Measurements from ENCODE around the gene CD6.
"Not testable (repeated sequence)": the region's sequence is repeated elsewhere in the genome, so short reads cannot be mapped to it uniquely, and the experiment has no call there.

CD6 gene

GRCh38 chr11:60951904-60952741, 19.4 kb upstream of the CD6 start, which contains the start of gene SLC15A3:
TSS of gene SLC15A3 (minus strand) at chr11:60952176. CDS start at chr11:60951551, 625 bp downstream.
- DNase-seq (ENCODE audit: low read depth in 2 of 2), result no peak

DNA sequence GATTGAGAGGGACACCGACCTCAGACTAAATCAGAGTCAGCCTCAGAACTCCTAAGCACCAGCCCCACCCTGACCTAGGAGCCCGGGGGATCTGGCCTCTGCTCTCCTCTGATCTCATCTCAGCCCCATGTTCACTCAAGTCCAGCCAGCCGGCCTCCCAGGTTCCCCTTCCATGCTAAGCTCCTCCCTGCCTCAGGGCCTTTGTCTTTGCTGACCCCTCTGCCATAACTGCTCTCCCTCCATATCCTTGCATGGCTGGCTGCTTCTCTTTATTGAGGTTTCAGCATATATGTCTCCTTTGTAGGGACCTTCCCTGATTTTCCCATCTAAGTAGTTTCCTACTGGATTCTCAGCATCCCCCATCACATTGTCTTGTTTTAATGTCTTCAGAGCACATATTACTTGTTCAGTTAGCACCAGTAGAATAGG, 18.7 kb upstream of the CD6 start:
- no peak for DNase-seq (ENCODE audit: low read depth in 2 of 2)

DNA sequence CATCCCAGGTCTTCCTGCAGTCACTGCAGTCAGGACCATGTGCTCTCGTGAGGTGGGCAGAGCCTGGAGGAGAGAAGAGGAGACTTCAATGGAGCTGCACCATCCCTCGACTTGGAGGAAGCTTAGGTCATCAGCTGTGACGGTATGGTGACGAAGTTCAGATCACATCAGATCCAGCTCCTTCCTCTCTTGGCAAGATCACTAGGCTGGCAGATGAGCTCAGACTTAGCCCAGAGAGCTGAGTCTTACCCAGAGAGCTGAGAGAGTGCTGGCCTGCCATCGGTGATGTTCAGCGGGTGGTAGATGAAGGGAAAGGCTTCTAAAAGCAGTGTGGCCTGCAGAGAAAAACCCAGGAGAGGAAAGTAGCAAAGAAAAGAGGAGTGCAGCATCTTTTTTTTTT, 17.7 kb upstream of the CD6 start:
- DNase-seq (ENCODE audit: low read depth in 2 of 2), result no peak

DNA sequence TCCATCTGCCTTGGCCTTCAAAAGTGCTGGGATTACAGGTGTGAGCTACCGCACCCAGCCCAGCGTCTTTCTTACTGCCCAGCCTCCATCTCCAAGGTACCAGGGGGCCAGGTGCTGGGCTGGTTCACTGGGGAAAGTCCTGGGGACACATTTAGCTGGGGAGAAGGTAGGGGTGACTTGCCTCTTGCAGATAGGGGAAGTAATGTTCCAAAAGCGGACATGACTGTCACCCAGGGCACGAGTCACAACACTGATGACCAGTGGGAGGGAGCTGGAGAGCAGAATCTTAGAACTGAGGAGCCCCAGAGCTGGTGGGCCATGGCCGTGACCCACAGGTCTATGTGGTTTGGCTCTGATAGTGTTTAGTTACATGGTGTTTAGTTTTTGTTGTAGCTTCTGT, 17.1 kb upstream of the CD6 start:
- DNase-seq (ENCODE audit: low read depth in 2 of 2), result no peak

DNA sequence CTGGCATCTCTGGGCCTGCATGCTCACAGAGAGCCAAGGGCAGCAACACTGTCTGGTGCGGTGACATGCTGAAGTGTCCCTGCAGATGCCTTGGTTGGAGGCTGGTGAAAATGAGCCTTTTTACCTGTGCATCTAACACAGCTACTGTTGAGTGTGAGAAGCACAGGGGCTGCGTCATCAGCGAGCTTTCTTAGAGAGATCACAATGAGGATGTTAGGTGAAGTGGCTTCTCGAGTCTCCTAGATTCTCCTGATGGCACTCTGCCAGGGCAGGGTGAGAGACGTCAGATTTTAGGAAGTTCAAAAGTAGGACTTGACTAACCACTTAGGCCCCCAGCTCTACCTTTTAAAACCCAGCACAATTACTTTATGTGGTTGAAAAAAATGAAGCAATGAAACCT, 15.9 kb upstream of the CD6 start:
- no peak for DNase-seq (ENCODE audit: low read depth in 2 of 2)

- no peak for DNase-seq (ENCODE audit: low read depth in 2 of 2)
Observed at GRCh38 chr11:60957188-60957587, 14.3 kb upstream of the CD6 start.

DNA sequence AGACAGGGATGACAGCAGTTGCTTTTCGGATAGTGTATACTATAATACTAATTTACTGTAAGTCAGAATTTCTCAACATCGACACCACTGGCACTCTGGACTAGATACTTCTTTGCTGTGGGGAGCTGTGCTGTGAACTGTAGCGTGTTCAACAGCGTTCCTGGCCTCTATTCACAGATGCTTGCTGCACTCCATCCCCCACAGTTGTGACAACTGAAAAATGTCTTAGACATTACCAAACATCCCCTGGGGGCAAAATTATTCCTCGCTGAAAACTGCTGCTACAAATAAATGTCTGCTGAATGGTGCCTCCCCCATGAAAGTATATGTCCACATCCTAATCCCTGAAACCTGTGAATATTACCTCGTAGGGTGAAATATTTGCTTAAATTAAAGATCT, 12.0 kb upstream of the CD6 start:
- no peak for DNase-seq (ENCODE audit: low read depth in 2 of 2)

DNA sequence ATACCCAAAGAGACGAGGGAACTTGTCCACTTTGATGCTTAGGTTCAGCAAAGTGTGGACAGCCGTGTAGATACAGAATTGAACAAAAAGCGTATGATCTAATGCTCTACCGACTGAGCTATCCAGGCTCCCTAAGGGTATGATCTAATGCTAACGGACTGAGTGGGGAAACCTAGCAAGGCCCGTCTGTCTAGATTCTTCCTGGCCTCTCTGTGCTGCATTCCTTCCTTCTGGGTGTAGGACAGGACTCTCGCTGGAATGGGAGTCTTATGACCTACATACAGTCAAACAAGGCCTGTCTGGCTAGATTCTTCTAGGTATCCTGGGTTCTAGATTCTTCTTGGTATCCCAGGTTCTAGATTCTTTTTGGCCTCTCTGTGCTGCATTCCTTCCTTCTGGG, 11.1 kb upstream of the CD6 start:
- DNase-seq (ENCODE audit: low read depth in 2 of 2), result no peak

- no peak for DNase-seq (ENCODE audit: low read depth in 2 of 2)
Observed at GRCh38 chr11:60964801-60965200, 6.7 kb upstream of the CD6 start.

DNA sequence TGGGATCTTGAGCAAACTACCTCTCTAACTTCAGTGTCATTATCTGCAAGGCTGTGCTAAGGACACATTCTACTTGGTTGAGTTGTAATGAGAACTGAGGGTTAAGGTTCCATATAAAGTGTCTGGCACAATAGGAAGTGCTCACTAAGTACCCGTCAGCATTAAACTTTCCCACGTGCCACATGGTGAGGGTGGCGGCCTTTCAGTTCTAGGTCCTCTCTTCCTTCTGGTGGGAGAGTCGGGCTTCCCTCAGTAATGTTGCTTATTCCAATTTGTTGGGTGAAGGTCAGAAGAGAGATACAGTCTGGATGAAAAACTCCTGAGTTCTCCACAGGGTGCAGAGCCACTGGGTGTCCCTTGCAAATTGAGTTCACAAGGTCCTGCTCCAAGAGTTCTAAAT, 4.6 kb upstream of the CD6 start:
- DNase-seq (ENCODE audit: low read depth in 2 of 2), result no peak

DNA sequence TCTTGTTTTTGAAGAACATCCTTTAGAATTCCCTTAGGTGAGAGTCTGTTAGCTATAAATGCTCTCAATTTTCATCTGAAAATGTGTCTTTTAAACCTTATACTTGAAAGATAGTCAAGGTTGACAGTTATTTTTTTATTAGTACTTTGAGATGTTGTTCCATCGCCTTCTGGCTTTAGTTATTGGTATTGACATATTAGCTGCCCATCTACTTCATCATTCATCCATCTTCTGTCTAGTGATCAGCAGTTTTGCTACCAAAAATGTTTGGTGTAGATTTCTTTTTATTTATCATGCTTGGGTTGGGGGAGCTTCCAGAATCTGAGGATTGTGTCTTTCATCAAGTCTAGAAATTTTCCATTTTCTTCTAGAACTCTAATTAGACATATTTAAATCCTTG, 3.3 kb upstream of the CD6 start:
- no peak for DNase-seq (ENCODE audit: low read depth in 2 of 2)

- DNase-seq (ENCODE audit: low read depth in 2 of 2), result peak; percentile 71 to 77
Observed at GRCh38 chr11:60970369-60970774, 1.1 kb upstream of the CD6 start.

DNA sequence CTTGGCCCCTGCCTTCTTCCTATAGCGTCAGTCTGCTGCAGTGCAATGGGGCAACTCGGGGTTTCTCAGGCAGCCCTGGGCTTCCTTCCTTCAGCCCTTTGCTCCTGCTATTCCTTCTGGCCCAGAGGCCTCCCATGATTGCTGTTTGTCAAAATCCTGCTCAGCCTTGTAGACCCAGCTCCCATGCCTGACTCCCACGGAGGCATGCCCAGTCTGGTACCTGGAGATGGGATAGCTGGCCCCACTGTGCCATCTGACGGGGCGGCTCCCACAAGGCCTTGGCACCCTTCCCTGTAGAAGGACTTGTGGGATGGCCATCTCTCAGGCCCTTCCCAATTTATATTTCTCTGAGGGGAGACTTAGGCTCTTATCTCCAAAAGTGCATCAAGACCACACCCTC, 590 bp upstream of the CD6 start:
- no peak for DNase-seq (ENCODE audit: low read depth in 2 of 2)

DNA sequence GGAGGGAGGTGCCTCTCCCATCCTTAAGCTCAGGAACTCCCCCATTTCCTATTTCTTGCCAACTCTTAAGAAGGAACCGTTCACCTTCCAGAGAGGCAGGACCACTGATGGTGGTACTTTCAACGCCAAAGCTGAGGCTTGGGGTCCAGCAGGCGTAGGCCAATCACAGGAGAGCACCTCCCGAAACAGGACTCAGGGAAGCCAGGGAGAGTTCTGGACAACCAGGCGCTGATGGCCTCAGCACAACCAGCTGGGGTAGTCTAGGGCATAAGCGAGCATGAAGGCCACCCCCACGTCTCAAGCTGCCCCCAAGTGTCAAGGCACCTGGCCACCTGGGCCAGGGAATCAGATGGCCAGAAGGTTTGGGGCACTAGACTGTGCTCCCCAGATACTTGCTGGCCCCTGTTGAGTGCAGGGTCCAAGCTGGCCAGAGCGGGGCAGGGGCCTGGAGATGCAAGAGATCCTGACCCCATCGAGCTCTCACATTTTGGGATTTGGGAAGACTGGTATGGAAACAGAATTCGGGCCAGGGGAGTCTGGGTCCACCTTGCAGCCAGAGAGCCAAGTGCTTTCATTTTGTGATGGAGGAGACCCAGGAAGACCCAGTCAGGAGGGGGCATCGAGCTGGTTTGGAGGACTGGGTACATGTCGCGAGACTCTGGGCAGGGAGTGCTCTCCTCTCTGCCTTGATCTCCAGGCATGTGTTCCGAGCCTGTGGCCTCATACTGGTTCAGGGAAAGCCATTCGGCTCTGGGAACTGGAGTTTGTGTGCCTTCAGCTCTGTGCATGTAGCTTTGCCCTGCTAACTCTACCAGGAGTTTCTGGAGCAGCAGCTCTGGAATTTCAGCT, 926 bp downstream of the CD6 start:
- DNase-seq (ENCODE audit: low read depth in 2 of 2), result no peak

DNA sequence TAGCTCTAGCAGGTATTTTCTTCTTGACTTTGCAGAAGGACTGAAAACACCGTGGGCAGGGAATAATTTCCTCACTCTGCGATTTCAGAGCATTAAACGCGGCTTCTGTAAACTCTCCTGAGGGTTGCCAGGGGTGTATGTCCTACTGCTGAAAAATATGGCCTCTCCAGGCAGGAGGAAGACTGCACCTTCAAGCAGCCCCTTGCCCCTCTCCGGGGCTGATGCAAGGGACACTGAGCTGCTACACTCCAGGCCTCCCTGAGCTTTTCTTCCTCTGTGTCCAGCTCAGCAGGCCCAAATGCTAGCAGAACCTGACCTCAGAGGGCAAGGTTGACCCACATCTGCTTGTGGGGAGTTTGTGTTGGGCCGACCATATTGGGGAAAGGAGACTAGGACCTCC, 2.2 kb downstream of the CD6 start:
- no peak for DNase-seq (ENCODE audit: low read depth in 2 of 2)

GRCh38 chr11:60974316-60974715, 2.8 kb downstream of the CD6 start:
- not testable (repeated sequence) for DNase-seq (ENCODE audit: low read depth in 2 of 2)

DNA sequence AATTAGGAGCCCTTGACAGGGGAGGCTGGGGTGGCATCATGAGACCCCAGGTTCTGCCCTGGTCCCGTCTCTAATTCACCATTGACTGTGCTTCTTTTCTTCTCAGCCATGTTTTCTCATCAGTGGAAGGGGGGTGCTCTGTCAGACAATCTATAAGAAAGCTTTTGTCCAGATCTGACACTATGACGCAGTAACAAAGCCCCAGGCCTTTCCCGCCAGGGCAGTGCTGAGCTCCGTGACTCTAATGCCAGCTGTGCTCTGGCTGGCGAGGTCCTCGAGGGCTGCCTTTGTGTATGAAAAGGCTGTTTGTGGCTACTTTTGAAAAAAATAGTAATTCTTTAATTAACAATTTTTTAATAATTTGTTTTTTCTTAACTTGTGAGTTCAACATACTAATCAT, 3.2 kb downstream of the CD6 start:
- DNase-seq (ENCODE audit: low read depth in 2 of 2), result no peak

DNA sequence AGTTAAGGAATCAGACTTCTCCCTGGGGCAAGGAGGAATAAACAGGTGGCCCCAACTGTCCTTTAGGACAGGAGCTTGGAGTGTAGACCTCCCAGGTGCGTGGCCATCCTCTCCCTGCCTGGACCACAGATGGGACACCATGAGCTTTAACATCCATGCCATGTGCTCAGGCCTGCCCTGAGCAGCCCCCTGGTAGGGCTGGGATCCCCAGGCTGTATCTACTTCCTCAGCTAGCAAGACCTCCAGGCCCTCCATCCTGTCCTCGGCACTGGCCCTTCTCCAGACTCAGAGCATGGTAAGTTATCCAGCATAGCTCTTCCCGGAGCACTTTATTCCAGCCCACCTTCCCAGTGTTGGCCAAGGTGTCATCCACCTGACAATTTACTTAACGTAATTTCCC, 5.7 kb downstream of the CD6 start:
- no peak for DNase-seq (ENCODE audit: low read depth in 2 of 2)

DNA sequence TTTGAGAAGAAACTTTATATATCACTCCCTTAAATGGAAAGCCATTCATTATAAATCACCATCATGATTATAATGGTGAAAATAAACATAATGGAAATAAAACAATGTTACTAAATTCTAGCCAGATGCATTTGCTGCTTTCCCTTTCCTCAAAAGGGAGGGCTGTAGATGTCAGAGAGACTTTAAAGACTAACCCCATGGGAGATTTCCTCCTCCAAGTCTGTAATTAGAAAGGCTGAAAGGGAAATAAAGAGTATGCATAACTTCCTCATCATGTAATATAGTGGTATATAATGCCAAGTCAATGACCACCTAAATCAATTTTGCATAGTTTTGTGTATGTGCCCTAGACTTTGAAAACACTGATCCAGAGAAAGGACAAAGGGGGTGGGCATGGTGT, 6.4 kb downstream of the CD6 start:
- no peak for DNase-seq (ENCODE audit: low read depth in 2 of 2)

- DNase-seq (ENCODE audit: low read depth in 2 of 2), result peak; percentile 62 to 76
Observed at GRCh38 chr11:60978546-60979380, 7.3 kb downstream of the CD6 start.

GRCh38 chr11:60981515-60981914, 10.0 kb downstream of the CD6 start:
- DNase-seq (ENCODE audit: low read depth in 2 of 2), result no peak

GRCh38 chr11:60982184-60982583, 10.7 kb downstream of the CD6 start:
- no peak for DNase-seq (ENCODE audit: low read depth in 2 of 2)

Measured in stimulated activated CD8-positive, alpha-beta memory T cell treated with anti-CD3 and anti-CD28 coated beads, Interleukin-2, amount 100 ng/mL, for 48 hours (primary cell).